MG63 (cell line): ENCODE data around the gene CD300LF. TPM values are rescaled to one million over a fixed set of nuclear protein-coding genes. Genes with fewer than 3 reads are reported as not detected.
A peak's percentile ranks its signal among the peaks of the same experiment; 100 is the strongest.

ENCODE experiments used
- DNase-seq: peaks from one replicate; pipeline ENCODE4 v3.0.0-alpha.2; 2020
- H3K27me3 ChIP-seq: fragments of 250-450 bp; sonication (Bioruptor Pico); 2 replicates; pipeline ENCODE4 v1.5.1; 2020; ENCODE audit warnings: mild to moderate bottlenecking, moderate library complexity
- H3K36me3 ChIP-seq: fragments of 250-450 bp; sonication (Bioruptor Pico); 2 replicates; pipeline ENCODE4 v1.5.1; 2020; ENCODE audit warnings: mild to moderate bottlenecking, moderate library complexity
- H3K4me3 ChIP-seq: fragments of 250-450 bp; sonication (Bioruptor Pico); 2 replicates; pipeline ENCODE4 v1.5.1; 2020; ENCODE audit warnings: mild to moderate bottlenecking, moderate library complexity
- H3K9me3 ChIP-seq: fragments of 250-450 bp; sonication (Bioruptor Pico); 2 replicates; pipeline ENCODE4 v1.5.1; 2020; ENCODE audit warnings: mild to moderate bottlenecking, moderate library complexity
- total RNA-seq: library from RNA; depleted of rRNA; stranded (reverse); fragments of >200 nt; shearing (Covaris generic); gene quantifications from 2 replicates; pipeline ENCODE4 v1.2.3, GENCODE V29; 2014; ENCODE audit warnings: low replicate concordance; rRNA removed

Gene CD300LF
- total RNA-seq, result not detected in 2 replicates

DNA sequence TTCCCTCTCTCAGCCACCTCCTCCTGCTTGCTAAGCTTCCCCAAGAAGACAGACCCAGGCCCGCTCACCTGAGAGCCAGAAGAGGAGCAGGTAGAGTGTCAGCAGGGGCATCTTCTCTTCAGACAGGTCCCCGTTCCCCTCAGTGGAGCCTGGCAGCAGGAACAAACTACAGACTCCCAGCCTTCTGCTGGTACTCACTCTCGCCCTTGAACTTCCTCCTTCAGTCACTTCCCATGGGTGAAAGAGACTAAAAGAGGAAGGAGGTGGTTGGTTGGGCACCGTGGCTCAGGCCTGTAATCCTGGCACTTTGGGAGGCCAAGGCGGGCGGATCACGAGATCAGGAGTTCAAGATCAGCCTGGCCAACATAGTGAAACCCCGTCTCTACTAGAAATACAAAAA is at the start of gene CD300LF:
Gene CD300LF (minus strand): TSS at position 168 of the 400 bp plus-strand sequence. CDS start 57 bp downstream, at position 111.
- DNase-seq, result no peak
- H3K36me3 ChIP-seq, result no peaks in the 10 kb centered on the region
- no peak within 1 kb of the TSS for H3K4me3 ChIP-seq
- H3K27me3 ChIP-seq, result peaks cover 12% of the 10 kb centered on the region
- no peaks in the 10 kb centered on the region for H3K9me3 ChIP-seq

DNA sequence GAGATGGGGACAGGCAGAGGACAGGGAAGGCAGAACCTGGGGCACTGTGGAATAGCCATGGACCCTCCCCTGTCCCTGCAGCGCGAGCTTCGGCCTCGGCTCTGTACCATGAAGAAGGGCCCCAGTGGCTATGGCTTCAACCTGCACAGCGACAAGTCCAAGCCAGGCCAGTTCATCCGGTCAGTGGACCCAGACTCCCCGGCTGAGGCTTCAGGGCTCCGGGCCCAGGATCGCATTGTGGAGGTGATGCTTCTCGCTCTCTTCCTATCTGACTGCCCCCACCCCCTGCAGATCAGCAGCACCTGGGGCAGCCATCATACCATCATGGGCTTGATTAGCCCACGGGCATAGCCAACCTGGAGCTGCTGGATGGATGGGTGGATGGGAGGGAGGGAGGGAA is 49.2 kb upstream of the CD300LF start:
- no peak for DNase-seq
- H3K27me3 ChIP-seq, result no peaks in the 10 kb centered on the region
- H3K36me3 ChIP-seq, result peaks cover 47% of the 10 kb centered on the region
- H3K9me3 ChIP-seq, result no peaks in the 10 kb centered on the region
- H3K4me3 ChIP-seq, result no peak overlapping the region

DNA sequence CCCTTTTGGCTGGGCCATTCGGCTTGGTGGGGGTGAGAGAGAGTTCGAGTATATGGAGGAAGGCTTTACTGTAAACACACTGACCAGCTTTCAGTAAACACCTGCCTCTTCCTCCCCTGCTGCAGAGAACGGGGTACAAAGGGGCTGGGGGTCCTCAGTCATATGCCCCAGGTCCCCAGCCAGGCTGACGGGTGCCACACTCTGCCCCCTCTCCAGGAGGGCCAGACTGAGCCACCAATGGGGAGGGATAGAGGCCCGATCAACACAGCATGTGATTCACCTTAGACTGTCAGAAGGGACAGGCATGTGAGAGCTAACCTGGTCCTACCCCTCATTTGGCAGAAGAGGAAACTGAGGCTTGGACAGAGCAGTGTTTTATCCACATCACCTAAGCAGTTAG is 48.7 kb upstream of the CD300LF start:
- Histone ChIP-seq H3K36me3 (peaks cover 44% of the 10 kb centered on the region), H3K27me3 (no peaks in the 10 kb centered on the region), H3K9me3 (no peaks in the 10 kb centered on the region), H3K4me3 (no peak overlapping the region)
- no peak for DNase-seq

DNA sequence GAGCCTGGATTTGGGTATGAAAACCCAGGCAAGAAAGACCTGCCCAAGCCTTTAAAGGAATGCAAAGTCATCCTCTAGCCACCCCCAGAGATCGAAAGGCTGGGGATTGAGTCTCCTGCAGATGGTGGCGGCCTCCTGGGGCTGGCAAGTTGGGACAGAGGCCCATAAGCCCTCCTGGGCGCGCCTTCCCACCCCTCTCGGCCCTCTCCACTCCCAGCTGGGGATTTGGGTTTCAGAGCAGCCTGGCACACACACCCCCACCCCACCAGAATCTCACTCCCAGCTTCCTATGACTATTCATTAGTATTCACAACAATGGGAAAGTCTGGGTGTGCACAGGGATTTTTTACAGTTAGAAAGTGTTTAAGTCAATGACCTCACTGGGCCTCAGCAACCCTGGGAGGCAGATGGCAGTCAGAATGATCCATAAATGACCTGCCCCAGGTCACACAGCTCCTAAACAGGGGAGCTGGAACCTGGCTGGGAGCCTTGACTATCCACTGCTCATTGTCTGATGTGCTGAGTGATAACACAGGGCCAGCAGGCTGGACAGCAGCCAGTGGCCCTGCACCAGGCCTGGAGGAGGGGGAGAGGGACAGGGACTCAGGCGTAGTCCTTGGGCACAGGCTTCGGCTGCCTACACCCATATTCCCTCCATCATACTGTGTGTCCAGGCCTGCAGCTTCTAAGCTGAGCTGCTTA is 47.8 kb upstream of the CD300LF start:
- DNase-seq, result peak; percentile 66
- Histone ChIP-seq H3K27me3 (no peaks in the 10 kb centered on the region), H3K9me3 (no peaks in the 10 kb centered on the region), H3K36me3 (peaks cover 39% of the 10 kb centered on the region), H3K4me3 (no peak overlapping the region)

DNA sequence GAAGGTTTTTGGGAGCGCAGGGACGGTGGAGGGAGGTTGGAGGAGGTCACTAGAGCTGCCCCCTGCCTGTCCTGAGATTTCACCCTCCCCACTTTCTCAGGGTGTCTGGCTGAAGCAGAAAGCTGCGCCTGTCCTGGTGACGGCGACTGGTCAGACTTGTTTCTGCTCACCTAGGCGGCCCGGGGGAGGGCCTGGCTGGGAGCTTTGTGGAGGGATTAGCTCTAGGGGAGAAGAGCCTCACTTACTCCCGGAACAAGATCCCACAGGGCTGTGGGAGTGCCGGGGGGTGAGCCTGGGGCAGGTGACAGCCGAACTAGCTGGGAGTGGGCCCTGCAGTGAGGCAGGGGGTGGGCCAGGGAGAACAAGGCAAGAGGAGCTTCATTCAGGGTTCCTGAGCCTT is 47.2 kb upstream of the CD300LF start:
- DNase-seq, result no peak
- Histone ChIP-seq H3K9me3 (no peaks in the 10 kb centered on the region), H3K27me3 (no peaks in the 10 kb centered on the region), H3K4me3 (no peak overlapping the region), H3K36me3 (peaks cover 41% of the 10 kb centered on the region)

DNA sequence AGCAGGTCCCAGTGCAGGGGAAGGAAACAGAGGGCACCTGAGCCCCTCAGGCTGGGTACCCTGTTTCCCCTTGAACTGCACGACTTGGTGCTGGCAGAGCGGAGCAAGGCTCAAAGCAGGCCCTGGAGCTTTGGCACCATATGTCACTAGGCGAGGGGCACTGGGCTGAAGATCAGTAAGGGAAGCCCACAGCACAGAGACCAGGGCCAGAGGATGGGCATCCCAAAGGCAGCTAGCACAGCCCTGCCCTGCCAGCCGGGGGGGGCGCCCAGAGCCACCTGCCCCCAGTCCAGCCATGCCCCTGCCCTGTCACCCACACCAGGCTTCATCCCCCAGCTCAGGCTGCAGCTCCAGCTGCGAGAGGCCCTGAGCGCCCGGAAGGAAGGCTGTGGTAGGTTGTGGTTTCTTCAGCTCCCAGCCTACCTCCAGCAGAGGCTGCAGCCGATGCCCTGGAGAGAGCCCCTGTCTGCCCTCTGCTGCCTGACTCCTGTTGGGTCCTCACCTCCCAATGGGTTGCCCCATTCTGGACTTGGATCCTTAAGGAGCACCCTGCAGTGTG is 46.6 kb upstream of the CD300LF start:
- no peak for DNase-seq
- H3K4me3 ChIP-seq, result no peak overlapping the region
- no peaks in the 10 kb centered on the region for H3K27me3 ChIP-seq
- H3K9me3 ChIP-seq, result no peaks in the 10 kb centered on the region
- H3K36me3 ChIP-seq, result peaks cover 40% of the 10 kb centered on the region

DNA sequence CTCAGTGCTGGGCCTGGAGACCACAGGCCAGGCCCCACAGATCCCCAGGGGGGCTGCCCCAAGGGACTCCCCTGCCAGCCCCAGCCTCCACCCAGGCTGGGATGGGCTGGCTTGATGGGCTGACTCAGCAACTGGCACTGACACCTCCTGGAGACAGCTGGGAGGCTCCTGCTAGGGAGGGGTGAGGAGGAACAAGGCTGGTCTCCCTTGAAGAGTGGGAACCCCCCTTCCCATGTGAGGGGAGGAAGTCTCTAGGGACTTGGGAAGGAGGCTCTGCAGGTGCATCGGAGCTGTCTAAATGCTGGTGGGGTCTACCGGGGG is 46.1 kb upstream of the CD300LF start:
- Histone ChIP-seq H3K27me3 (no peaks in the 10 kb centered on the region), H3K36me3 (peaks cover 38% of the 10 kb centered on the region), H3K4me3 (no peak overlapping the region), H3K9me3 (no peaks in the 10 kb centered on the region)
- DNase-seq, result peak; percentile 85

DNA sequence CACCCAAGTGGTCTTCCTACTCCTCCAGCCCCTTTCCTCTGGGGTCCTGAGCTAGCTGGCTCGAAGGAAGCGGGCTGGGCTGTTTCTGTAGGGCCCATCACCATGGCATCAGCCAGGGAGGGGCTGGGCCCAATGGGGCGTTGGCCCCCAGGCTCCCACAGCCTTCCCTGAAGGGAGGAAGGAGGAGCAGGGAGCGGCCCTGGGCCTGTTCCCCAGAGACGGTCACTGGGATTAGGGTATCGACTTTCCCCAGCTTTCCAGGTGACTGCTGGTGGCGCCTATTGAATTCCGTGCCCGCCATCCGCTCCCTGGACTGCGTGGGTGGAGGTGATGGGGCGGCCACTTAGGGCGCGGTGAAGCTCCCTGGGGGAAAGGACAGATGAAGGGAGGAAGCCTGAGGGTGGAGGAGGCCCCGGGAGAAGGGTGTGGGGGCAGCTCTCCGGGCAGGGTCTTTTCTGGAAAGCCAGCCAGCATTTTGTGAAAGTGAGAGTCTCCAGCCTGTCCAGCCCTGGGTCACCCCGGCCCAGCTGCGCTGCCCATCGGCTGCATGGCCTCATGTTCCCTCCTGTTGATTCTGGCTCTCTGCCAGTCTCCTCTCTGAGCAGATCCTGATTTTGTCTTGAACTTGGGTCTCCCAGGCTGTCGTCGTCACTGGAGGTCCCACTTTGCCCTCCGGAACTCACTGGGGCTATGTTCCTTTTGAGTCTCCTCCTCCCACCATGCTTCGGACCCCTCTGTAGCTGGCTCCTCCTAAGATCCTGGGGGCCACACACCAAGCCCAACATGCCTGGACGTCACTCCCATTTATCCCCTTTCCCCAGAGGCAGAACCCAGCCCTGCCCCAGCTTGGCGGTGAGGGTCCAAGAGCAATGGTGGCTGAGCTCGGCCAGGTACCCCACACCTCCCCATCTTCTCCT is 45.5 kb upstream of the CD300LF start:
- Histone ChIP-seq H3K36me3 (peaks cover 32% of the 10 kb centered on the region), H3K9me3 (no peaks in the 10 kb centered on the region), H3K27me3 (no peaks in the 10 kb centered on the region), H3K4me3 (no peak overlapping the region)
- no peak for DNase-seq

DNA sequence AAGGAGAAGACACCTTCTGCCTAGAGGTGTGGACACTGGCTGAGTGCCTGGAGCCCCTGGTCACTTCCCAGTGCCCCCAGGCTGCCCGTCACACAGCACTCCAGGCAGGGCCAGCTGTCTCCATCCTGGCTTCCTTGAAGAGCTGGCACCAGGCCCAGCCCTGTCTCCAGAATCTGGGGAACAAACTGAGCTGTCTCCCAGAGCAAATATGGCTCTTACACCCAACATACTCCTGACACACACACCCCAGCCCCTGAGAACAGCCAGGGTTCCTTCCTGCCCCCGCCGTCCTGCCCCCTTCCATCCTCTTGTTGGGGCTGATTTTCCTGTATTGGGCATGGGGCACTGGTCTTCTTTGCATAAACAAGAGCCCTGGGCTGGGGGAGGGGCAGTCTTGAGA is 44.8 kb upstream of the CD300LF start:
- Histone ChIP-seq H3K4me3 (no peak overlapping the region), H3K36me3 (peaks cover 32% of the 10 kb centered on the region), H3K9me3 (no peaks in the 10 kb centered on the region), H3K27me3 (no peaks in the 10 kb centered on the region)
- peak; percentile 55 for DNase-seq

DNA sequence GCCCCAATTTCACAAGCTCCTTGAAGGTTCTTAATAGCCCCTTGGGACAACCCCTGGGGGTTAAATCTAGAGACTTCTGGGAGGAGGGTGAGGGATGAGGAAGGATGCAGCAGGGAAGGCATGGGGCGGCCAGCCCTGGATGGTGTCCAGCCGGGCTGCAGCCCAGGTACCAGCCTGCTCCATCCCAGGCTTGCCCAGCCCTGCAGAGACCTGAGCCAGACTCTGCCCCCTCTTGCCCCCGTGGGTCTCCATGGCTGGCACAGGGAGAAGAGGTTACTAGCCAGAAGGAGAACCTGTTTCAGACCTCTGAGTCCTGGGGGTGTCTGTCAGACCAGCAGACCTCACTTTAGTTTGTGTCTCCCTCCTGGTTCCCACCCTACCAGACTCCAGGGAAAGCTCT is 44.2 kb upstream of the CD300LF start:
- H3K36me3 ChIP-seq, result peaks cover 35% of the 10 kb centered on the region
- no peaks in the 10 kb centered on the region for H3K9me3 ChIP-seq
- DNase-seq, result no peak
- no peak overlapping the region for H3K4me3 ChIP-seq
- no peaks in the 10 kb centered on the region for H3K27me3 ChIP-seq

DNA sequence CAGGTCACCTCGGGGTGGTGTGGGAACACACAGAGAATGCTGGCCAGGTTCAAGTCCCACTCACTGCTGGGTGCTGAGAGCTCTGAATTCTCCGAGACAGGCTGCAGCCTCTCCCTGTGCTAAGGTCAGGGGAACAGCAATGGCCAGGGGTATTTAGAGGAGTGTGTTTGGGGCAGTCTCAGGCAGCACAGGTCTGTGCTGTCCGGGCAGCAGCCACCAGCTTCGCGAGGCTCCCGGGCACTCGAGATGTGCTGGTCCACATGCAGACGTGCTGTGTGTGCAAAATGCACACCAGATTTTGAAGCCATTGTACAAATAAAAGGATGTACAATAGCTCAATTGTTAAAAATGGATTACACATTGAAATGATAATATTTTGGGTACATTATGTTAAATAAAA is 42.8 kb upstream of the CD300LF start:
- Histone ChIP-seq H3K4me3 (no peak overlapping the region), H3K36me3 (peaks cover 43% of the 10 kb centered on the region), H3K9me3 (no peaks in the 10 kb centered on the region), H3K27me3 (no peaks in the 10 kb centered on the region)
- no peak for DNase-seq

DNA sequence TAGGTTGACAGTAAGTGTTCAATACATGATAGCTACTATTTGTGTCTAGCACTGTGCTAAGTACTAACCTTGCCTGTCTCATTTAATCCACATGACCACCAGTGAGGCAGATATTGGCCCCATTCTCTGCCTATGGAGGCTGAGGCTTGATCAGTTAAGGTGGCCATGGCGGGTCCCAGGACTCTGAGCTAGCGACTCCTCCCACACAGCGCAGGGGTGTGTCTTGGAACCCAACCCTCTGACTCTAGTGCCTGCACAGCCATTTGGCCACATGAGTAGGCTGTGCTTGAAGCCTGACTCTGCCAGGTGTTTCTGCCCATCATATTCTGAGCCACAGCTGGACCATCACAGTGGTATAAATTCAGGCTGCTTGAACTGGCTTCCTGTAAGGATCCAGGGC is 42.1 kb upstream of the CD300LF start:
- H3K36me3 ChIP-seq, result peaks cover 48% of the 10 kb centered on the region
- no peak overlapping the region for H3K4me3 ChIP-seq
- no peaks in the 10 kb centered on the region for H3K27me3 ChIP-seq
- DNase-seq, result no peak
- no peaks in the 10 kb centered on the region for H3K9me3 ChIP-seq

DNA sequence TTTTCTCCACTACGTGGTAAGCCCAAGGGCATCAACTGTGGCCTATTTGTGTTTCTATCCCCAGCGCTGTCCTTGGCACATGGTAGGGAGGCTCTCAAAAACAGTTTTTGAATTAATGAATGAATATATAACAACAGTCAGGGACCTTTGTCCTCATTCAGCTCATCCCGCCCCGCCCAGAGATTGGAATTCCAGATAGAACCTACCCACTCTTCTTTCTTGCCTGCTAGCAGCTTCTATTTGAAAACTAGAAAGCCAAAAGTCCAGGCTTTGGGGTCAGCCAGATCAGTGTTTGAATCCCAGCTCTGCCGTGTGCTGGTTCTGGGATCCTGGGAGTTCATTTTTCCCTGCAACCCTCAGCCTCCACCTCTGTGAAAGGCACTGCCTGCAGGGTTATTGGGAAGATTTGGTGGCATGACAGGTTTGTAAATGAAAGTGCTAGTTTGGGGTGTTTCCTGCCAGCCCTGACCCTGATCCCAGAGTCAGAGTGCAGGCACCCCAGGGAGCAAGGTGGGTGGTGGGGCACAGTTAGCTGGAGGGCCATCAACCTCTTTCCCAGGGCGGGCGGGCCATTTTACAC is 40.2 kb upstream of the CD300LF start:
- Histone ChIP-seq H3K4me3 (no peak overlapping the region), H3K9me3 (no peaks in the 10 kb centered on the region), H3K36me3 (peaks cover 44% of the 10 kb centered on the region), H3K27me3 (no peaks in the 10 kb centered on the region)
- no peak for DNase-seq

DNA sequence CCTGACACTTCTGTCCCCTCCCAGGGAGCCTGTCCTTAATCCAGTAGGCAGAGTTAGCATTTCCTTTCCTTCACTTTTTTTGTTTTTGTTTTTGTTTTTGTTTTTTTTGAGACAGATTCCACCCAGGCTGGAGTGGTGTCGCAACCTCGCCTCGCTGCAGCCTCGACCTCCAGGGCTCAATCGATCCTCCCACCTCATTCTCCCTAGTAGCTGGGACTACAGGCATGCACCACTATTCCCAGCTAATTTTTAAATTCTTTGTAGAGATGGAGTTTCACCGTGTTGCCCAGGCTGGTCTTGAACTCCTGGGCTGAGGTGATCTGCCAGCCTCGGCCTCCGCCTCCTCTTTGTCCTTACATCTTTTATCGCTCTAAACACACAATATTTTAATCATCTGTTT is 39.7 kb upstream of the CD300LF start:
- Histone ChIP-seq H3K9me3 (no peaks in the 10 kb centered on the region), H3K27me3 (no peaks in the 10 kb centered on the region), H3K4me3 (no peak overlapping the region), H3K36me3 (peaks cover 44% of the 10 kb centered on the region)
- DNase-seq, result no peak

DNA sequence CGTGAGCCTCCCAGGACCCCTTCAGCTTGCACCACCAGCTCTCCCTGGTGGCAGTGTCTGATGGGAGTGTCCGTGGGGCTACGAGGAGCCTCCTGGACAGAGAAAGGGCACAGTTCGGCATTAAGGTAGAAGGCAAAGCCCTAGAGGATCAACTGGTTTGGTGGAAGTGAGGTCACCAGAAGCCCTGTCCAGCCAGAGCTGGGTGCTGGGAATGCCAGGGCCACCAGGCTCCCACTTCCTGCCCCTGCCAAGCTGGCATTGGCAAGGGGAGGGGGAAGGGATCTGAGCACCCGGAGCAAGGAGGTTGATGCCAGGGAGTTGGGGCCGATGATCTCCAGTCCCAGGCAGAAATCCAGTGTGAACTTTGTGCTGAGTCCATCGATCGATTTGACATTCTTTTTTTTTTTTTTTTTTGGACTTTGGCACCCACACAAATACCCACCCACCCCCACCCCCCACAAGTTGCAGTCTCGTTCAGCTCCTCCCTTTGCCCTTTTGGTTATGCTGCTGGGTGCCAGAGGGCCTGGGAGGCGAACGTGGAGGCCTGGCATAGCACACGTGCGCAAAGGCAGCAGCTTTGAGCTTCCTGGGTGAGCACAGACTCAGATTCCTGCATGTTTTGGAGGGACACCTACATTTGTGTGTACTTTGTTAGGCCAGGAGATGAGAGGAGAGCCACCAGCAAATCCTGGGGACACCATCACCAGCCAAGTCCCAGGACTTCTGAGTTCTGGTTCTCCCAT is 37.8 kb upstream of the CD300LF start:
- DNase-seq, result peak; percentile 88
- Histone ChIP-seq H3K9me3 (no peaks in the 10 kb centered on the region), H3K27me3 (no peaks in the 10 kb centered on the region), H3K36me3 (peaks cover 40% of the 10 kb centered on the region), H3K4me3 (peak overlapping the region; percentile 99)

DNA sequence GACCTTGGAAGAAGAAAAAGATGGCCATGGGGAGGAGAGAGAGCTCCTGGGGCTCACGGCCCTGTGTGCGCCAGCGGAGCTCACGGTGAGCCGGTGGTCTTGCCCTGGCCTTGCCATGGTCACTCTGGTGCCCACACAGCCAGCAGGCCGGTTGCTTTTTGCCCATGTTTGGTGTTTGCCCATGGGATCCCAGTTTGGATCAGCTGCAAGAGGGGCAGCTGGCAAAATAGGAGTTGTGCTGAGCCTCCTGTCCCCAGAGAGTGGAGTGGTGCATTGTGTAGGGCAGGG is 37.3 kb upstream of the CD300LF start:
- peak overlapping the region; percentile 99 for H3K4me3 ChIP-seq

More for the DNA sequence above, 37.3 kb upstream of the CD300LF start:
- Histone ChIP-seq H3K9me3 (no peaks in the 10 kb centered on the region), H3K36me3 (peaks cover 35% of the 10 kb centered on the region), H3K27me3 (no peaks in the 10 kb centered on the region)
- no peak for DNase-seq
